BLaER1 treated with 17β-estradiol and CSF1 and Interleukin-3, amounts not matched to agents 10 nM and 100 nM (cell line): ENCODE data around the gene ZNF497.

ENCODE experiments used
- H3K27ac ChIP-seq, 11 experiments: shearing (Covaris generic); formaldehyde crosslinking; 2 replicates each; pipeline ENCODE4 v1.8.1; 2022
- H3K27me3 ChIP-seq, 11 experiments: shearing (Covaris generic); formaldehyde crosslinking; 2 replicates each; pipeline ENCODE4 v1.8.1; 2022
- H3K36me3 ChIP-seq, 11 experiments: shearing (Covaris generic); formaldehyde crosslinking; 2 replicates each; pipeline ENCODE4 v1.8.1; 2022
- H3K4me1 ChIP-seq, 10 experiments: shearing (Covaris generic); formaldehyde crosslinking; 2 replicates each; pipeline ENCODE4 v1.8.1; 2022
- H3K4me2 ChIP-seq, 11 experiments: shearing (Covaris generic); formaldehyde crosslinking; 2 replicates each; pipeline ENCODE4 v1.8.1; 2022
- H3K4me3 ChIP-seq, 10 experiments: shearing (Covaris generic); formaldehyde crosslinking; 2 replicates each; pipeline ENCODE4 v1.8.1; 2022
- H3K9ac ChIP-seq, 11 experiments: shearing (Covaris generic); formaldehyde crosslinking; 2 replicates each; pipeline ENCODE4 v1.8.1; 2022
- H3K9me3 ChIP-seq, 11 experiments: shearing (Covaris generic); formaldehyde crosslinking; replicated peaks in 1 of 11; 2 replicates each; pipeline ENCODE4 v1.8.1; 2022
- H4K20me1 ChIP-seq, 11 experiments: shearing (Covaris generic); formaldehyde crosslinking; 2 replicates each; pipeline ENCODE4 v1.8.1; 2022
- Cebpa-rat ChIP-seq, 11 experiments: shearing (Covaris generic); IDR thresholded peaks; 2 replicates each; pipeline ENCODE4 v1.8.1; 2022

Gene ZNF497

DNA sequence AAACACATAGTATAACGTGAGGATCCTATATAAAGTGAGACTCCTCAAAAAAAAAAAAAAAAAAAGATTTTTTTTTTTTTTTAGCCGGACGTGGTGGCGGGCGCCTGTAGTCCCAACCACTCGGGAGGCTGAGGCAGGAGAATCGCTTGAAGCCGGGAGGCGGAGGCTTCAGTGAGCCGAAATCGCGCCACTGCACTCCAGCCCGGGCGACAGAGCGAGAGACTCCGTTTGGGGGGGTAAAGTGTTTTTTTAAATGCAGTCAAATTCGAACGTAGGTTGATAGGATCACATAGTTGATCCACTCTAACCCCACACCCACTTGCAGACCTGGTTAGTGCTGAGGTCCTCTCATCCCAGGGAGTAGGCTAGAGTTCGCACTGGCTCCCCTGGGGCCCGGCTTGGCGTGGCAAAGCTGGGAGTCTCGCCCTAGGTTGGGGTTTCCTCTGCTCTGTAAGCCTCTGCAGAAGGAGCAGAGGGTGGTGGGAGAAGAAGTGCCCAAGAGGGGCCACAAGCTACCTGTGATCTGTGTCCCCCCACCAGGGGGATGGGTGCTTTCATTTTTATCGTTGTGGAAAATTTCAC, 39.4 kb upstream of the ZNF497 start:
- Histone ChIP-seq H3K36me3 (peaks cover 0 to 7% (median 0%) of the 10 kb centered on the region in 11 experiments; a peak in 4 of 22 replicates), H3K9me3 (no peaks in the 10 kb centered on the region; a peak in 1 of 22 replicates), H3K4me1 (peaks cover 18 to 29% (median 24%) of the 10 kb centered on the region in 10 experiments), H3K27me3 (no peaks in the 10 kb centered on the region), H3K27ac (peak overlapping the region; percentile 41 to 77 (median 64); a peak in 20 of 22 replicates), H3K4me2 (peak overlapping the region; percentile 68 to 91 (median 83)), H3K4me3 (peak overlapping the region; percentile 67 to 78 (median 70)), H3K9ac (peak overlapping the region; percentile 71 to 85 (median 80)), H4K20me1 (peaks cover 0 to 16% (median 9%) of the 10 kb centered on the region in 11 experiments; a peak in 11 of 22 replicates)
- TF ChIP-seq Cebpa-rat (IDR thresholded peaks at IDR 0.05), result no peak

DNA sequence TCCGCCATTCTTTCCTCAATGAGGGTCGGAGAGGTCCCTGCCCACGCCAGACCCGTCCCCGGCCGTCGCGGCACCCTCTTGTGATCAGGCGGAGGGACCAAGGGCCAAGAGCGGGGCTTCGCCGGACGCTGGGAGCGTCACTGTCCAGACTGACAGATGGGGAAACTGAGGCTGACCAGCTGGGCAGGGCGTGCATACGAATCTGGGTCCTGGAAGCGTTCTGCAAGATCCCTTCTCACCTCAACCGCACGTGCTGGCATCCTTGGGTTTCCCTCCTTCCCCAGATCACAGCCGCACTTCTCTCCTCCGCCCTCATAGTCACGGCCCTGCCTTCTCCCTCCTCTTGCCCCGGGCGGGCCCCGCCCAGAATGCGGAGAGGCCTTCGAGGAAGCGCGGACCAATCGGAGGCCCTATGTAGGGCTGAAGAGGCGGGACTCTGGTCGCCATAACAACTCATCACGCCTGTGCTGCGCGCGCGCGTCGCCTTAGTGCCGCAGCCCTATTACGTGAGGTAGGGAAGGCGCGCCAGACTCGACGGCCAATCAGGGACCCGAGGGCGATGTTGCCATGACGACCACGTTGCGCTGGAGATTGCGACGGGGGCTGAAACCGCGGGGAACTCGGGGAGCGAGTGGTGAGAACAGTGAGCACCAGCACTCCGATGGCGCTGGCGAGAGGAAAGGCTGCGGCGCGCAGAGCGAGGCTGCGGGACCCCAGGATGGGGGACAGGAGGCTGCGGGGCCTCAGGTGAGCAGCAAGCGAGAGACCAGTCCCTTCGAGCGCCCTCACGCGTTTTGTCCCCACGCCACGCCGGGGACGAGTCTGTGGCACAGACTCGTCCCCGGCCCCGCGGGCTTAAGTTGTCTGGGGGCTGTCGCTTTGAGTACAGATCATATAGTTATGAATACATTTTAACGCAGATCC, 38.6 kb upstream of the ZNF497 start:
- Histone ChIP-seq H3K27me3 (peaks cover 0 to 7% (median 1%) of the 10 kb centered on the region in 11 experiments; a peak in 10 of 22 replicates), H3K4me3 (peak overlapping the region; percentile 67 to 78 (median 70)), H3K9ac (peak overlapping the region; percentile 71 to 85 (median 80)), H4K20me1 (peaks cover 0 to 21% (median 15%) of the 10 kb centered on the region in 11 experiments; a peak in 13 of 22 replicates), H3K9me3 (no peaks in the 10 kb centered on the region; a peak in 1 of 22 replicates), H3K4me1 (peaks cover 13 to 23% (median 18%) of the 10 kb centered on the region in 10 experiments), H3K4me2 (peak overlapping the region; percentile 75 to 91 (median 84)), H3K27ac (peak overlapping the region; percentile 41 to 77 (median 64); a peak in 20 of 22 replicates), H3K36me3 (peaks cover 0 to 11% (median 1%) of the 10 kb centered on the region in 11 experiments; a peak in 8 of 22 replicates)
- peak in 1 of 11 experiments; percentile 59; a peak in 1 of 22 replicates for TF ChIP-seq Cebpa-rat (IDR thresholded peaks at IDR 0.05)

DNA sequence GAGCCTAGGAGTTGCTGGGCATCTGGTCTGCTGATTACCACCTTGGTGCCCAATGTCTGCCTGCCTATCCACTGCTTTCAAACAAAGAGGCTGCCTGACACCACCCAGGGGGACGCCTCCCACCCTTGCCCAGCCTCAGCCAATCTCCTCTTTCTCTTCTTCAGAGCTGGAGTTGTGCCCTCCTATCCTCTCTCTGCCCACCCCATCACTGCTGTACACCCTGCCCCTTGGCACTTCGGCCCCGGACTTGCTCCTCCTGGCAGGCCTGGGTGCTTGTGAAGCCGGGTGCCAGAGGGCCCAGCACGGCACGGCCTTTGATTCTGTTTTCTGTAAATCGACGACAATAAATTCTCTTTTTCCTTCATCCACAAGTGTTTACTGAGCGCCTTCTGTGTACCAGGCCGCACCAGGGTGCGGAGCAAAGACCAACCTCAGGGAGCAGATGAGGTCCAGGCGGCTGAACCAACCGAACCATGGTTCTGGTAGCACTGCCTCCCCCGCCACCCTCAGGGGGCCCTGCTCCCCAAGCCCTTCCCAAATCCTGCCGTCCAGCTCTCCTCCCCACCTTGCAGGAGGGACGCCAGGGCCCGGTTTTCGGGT, 37.9 kb upstream of the ZNF497 start:
- H3K4me1 ChIP-seq, result peaks cover 13 to 23% (median 18%) of the 10 kb centered on the region in 10 experiments
- no peak for TF ChIP-seq Cebpa-rat (IDR thresholded peaks at IDR 0.05)
- peak overlapping the region in 5 of 11 experiments; percentile 9 to 46 (median 31); a peak in 4 of 22 replicates for H3K9ac ChIP-seq
- H3K36me3 ChIP-seq, result peaks cover 1 to 19% (median 9%) of the 10 kb centered on the region in 11 experiments; a peak in 17 of 22 replicates
- H3K4me3 ChIP-seq, result peak overlapping the region in 2 of 10 experiments; percentile 18 to 67; a peak in 1 of 20 replicates
- H4K20me1 ChIP-seq, result peaks cover 0 to 29% (median 23%) of the 10 kb centered on the region in 11 experiments; a peak in 19 of 22 replicates
- H3K4me2 ChIP-seq, result peak overlapping the region; percentile 52 to 90 (median 74)
- peak overlapping the region in 4 of 11 experiments; percentile 17 to 47 (median 34); a peak in 4 of 22 replicates for H3K27ac ChIP-seq
- no peaks in the 10 kb centered on the region; a peak in 1 of 22 replicates for H3K9me3 ChIP-seq
- H3K27me3 ChIP-seq, result peaks cover 0 to 13% (median 7%) of the 10 kb centered on the region in 11 experiments; a peak in 12 of 22 replicates

DNA sequence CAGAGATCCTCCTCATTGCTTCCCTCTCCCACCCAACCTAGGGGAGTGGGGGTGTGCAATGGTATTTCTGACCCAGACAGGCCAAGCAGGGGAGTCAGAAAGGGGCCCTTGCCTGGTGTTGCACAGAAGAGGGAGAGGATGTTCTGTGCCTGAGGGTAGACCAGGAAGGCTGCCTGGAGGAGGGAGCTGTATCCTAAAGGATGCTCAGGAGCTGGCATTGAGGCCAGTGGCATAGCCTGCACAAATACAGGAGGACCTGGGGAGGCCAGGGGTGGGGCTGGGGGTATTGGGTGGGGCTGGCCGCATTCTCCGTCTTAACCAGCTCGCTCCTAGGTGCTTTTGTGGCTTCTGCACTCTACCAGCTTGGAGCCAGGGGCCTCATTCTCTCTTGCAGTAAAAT, 37.4 kb upstream of the ZNF497 start:
- no peak overlapping the region for H3K4me3 ChIP-seq
- H3K27me3 ChIP-seq, result peaks cover 0 to 16% (median 7%) of the 10 kb centered on the region in 11 experiments; a peak in 12 of 22 replicates
- no peak for TF ChIP-seq Cebpa-rat (IDR thresholded peaks at IDR 0.05)
- no peaks in the 10 kb centered on the region; a peak in 1 of 22 replicates for H3K9me3 ChIP-seq
- no peak overlapping the region for H3K4me2 ChIP-seq
- peaks cover 13 to 23% (median 18%) of the 10 kb centered on the region in 10 experiments for H3K4me1 ChIP-seq
- H3K27ac ChIP-seq, result no peak overlapping the region
- H3K36me3 ChIP-seq, result peaks cover 6 to 24% (median 14%) of the 10 kb centered on the region in 11 experiments
- no peak overlapping the region for H3K9ac ChIP-seq
- H4K20me1 ChIP-seq, result peaks cover under 1 to 34% (median 28%) of the 10 kb centered on the region in 11 experiments; a peak in 21 of 22 replicates

DNA sequence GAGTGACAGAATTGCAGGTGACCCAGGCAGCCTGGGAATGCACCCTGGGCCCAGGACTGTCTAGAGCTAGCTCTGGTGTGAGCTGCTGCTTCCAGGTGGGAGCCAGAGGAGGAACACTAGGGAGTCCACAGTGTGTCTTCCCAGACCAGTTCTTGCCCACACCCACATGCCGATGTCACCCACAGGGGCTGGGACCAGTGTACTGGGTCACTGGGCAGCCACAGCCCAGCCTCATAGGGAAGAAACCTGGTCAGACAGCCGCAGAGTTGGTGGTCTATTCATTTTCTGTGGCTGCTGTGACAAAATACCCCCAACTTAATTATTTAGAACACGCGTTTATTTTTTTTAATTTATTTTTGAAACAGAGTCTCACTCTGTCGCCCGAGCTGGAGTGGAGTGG, 36.0 kb upstream of the ZNF497 start:
- TF ChIP-seq Cebpa-rat (IDR thresholded peaks at IDR 0.05), result no peak
- Histone ChIP-seq H3K9me3 (no peaks in the 10 kb centered on the region), H3K36me3 (peaks cover 20 to 37% (median 28%) of the 10 kb centered on the region in 11 experiments), H3K27ac (no peak overlapping the region), H3K27me3 (peaks cover 0 to 16% (median 7%) of the 10 kb centered on the region in 11 experiments; a peak in 12 of 22 replicates), H3K4me1 (peaks cover 13 to 23% (median 18%) of the 10 kb centered on the region in 10 experiments), H3K9ac (no peak overlapping the region), H3K4me3 (no peak overlapping the region), H4K20me1 (peaks cover 14 to 48% (median 41%) of the 10 kb centered on the region in 11 experiments; a peak in 21 of 22 replicates), H3K4me2 (no peak overlapping the region)

DNA sequence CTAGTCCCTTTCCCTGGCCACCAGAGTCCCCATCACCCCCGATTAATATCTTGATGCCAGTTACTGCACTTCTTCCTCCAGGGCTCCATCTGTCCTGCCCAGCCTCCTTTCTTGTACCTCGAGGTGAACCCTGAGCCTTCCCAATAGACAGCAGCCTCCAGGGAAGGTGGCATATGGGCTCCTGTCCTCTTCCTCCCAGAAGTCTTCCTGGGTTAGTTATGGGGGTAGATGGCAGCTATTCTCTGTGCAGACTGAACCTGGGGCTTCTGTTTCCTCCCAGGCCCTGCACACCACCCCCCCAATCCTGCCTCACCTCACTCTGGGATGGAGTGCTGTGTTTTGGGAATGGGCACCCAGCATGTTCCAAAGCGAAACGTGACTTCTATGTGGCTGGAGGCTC, 35.5 kb upstream of the ZNF497 start:
- H3K4me1 ChIP-seq, result peaks cover 13 to 23% (median 18%) of the 10 kb centered on the region in 10 experiments
- H3K9me3 ChIP-seq, result no peaks in the 10 kb centered on the region
- peaks cover 18 to 52% (median 46%) of the 10 kb centered on the region in 11 experiments; a peak in 21 of 22 replicates for H4K20me1 ChIP-seq
- no peak overlapping the region for H3K4me3 ChIP-seq
- peaks cover 24 to 42% (median 32%) of the 10 kb centered on the region in 11 experiments for H3K36me3 ChIP-seq
- H3K27ac ChIP-seq, result no peak overlapping the region
- no peak for TF ChIP-seq Cebpa-rat (IDR thresholded peaks at IDR 0.05)
- H3K9ac ChIP-seq, result 0 out of 22 replicates have a peak overlapping the region, but pooled peaks of 1 of the 11 experiments have one; percentile 4
- peaks cover 0 to 16% (median 7%) of the 10 kb centered on the region in 11 experiments; a peak in 12 of 22 replicates for H3K27me3 ChIP-seq
- H3K4me2 ChIP-seq, result no peak overlapping the region

DNA sequence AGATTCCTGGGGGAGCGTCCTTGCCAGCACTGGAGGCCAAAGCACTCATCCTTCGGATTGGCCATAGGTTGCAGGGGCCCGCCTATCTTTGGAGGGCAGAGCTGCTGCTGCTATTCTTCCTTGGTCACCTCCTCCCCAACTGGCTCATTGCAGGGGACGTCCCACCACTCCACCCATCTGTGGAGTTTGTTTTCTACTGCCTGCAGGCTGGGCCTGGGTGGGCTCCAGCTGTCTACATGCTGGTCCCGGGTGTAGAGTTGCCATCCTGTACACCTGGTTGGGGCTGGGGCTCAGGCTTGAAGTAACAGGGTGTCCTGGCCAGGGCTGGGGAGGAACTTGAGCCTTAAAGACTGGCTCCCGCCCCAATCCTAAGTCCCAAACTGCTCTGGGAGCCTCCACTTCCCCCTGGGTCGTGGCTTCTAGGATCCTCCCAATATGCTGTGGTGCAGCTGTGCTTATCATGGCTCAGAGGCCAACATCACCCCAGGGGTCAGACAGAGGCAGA, 35.0 kb upstream of the ZNF497 start:
- 0 out of 22 replicates have a peak overlapping the region, but pooled peaks of 1 of the 11 experiments have one; percentile 4 for H3K9ac ChIP-seq
- peaks cover 23 to 57% (median 51%) of the 10 kb centered on the region in 11 experiments; a peak in 21 of 22 replicates for H4K20me1 ChIP-seq
- H3K27me3 ChIP-seq, result peaks cover 0 to 16% (median 7%) of the 10 kb centered on the region in 11 experiments; a peak in 12 of 22 replicates
- peaks cover 29 to 47% (median 37%) of the 10 kb centered on the region in 11 experiments for H3K36me3 ChIP-seq
- H3K9me3 ChIP-seq, result no peaks in the 10 kb centered on the region
- no peak overlapping the region for H3K4me3 ChIP-seq
- peaks cover 13 to 24% (median 18%) of the 10 kb centered on the region in 10 experiments for H3K4me1 ChIP-seq
- no peak for TF ChIP-seq Cebpa-rat (IDR thresholded peaks at IDR 0.05)
- H3K4me2 ChIP-seq, result no peak overlapping the region
- H3K27ac ChIP-seq, result no peak overlapping the region
